Measurements from ENCODE around the gene RAB9A. TPM values are rescaled to one million over a fixed set of nuclear protein-coding genes. Genes with fewer than 3 reads are reported as not detected.

RAB9A gene
- total and polyA plus RNA-seq, 7 experiments from 2014 or later = 10.1 to 22.8 (median 18.3) TPM

DNA sequence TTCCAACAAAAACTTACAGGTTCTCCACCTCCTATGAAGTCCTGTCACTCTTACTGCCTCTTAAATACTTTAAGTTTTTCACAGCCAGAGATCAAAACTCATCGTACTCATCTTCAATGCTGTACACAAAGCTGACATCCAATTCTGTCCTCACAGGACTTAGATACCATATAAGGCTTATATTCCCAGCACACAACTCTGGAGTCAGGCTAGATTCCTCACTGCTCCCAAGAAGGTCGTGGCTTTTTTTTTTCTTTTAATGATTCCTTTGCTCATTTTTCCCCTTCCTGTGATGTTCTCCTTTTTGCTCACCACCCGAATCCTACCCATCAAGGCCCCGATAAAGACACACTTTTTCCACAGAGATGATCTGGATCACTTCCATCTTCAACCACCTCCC lies 44.6 kb downstream of the RAB9A start:
- intact Hi-C loops (cut with micrococcal nuclease) = loop anchor here (10.0 kb wide), 5 partner anchors 779 to 2001 kb away; partner anchors contain the start of genes CA5B (in 1 of the 2), FANCB (in 1 of the 2), MOSPD2 (in 1 of the 2) and PIGA (in 1 of the 2)
- H3K4me1 Mint-ChIP-seq = peaks cover 25 to 71% (median 63%) of the 10 kb centered on the region in 7 donors
- H3K27me3 Mint-ChIP-seq = no peaks in the 10 kb centered on the region

DNA sequence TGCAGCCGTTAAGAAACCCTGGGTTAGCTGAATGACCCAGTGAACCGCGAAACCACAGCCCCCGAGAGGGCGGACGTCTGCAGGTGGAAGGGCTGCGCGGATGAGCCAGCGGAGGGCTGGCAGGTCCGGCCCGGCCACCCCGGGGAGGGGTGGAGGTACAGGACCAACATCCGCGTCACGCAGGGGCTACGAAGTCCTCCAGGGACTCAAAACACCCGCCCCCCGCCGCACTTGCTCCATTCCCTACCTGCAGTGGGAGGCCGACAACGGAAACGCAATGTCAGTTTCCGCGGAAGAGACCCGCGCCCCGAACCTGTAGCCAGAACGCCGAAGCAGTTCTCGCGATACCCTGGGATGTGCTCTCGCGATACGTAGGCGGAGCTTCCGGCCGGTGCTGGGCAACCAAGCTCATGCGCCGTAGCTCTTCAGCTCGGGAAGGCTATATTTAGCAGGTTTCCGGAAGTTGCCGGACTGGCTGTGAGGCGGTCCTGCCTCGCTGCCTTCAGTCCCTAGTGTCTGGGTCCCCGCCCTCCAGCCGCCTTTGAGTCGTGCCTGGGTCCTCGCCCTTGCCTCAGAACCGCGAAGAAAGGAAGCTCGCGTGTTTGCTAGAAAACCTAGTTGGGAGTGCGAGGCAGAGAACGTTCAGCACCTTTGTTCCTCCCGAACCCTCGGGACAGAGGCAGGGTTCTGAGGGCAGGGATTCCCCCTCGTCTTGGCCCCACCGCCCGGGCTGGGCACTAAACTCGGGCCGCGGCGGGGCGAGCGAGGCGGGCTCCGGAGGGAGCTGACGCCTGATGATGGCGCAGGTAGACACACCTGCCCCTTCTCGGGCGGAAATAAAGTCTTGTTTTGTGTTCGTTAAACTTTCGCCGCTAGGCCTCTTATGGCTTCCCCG lies 45.6 kb downstream of the RAB9A start, which contains the start of the genes OFD1 and TRAPPC2:
TSS of gene OFD1 (plus strand) at position 471 of the 895 bp plus-strand sequence. CDS start at position 795, 324 bp downstream.
TSS of gene TRAPPC2 (minus strand) at position 343 of the 895 bp plus-strand sequence. CDS start 14,657 bp downstream, outside the sequence.
- DNase-seq = peak; percentile 76 to 92 (median 87)
- H3K4me1 ChIP-seq (ENCODE audit: control insufficient read depth in 2 of 2, insufficient read depth in 2 of 2, low read length in 2 of 2) = peaks cover 12 to 20% of the 10 kb centered on the region in 2 donors
- ChIA-PET CTCF (interaction anchor here (0.7 to 1.6 kb wide), 4 partner anchors 11 to 296 kb away, joined by 3 to 4 read pairs (median 4); partner anchors contain the start of gene RAB9A), POLR2A (interaction anchor here (0.5 to 4.2 kb wide), 26 partner anchors 8 to 1965 kb away, joined by 3 to 39 read pairs (median 5); partner anchors contain the start of genes GEMIN8, RAB9A and TCEANC)
- H3K27ac ChIP-seq (ENCODE audit: low read depth, low read length) = peak within 1 kb of the TSS; percentile 99
- ATAC-seq = peak; percentile 94
- H3K4me3 Mint-ChIP-seq = peak within 1 kb of the TSS; percentile 82 to 99 (median 94)
- intact Hi-C loops (cut with micrococcal nuclease) = loop anchor here (1.0 to 10.0 kb wide), 17 partner anchors 9 to 2000 kb away; partner anchors contain the start of genes FANCB (in 2 of the 2), GEMIN8 (in 2 of the 2), MOSPD2 (in 2 of the 2) and PIGA (in 2 of the 2)
- peaks cover 21 to 66% (median 58%) of the 10 kb centered on the region in 7 donors for H3K4me1 Mint-ChIP-seq
- H3K27me3 ChIP-seq (ENCODE audit: control insufficient read depth in 2 of 2, insufficient read depth in 2 of 2, low read length in 2 of 2) = no peaks in the 10 kb centered on the region
- no peaks in the 10 kb centered on the region for H3K27me3 Mint-ChIP-seq
- H3K9me3 Mint-ChIP-seq = peaks cover 0 to 16% (median 0%) of the 10 kb centered on the region in 11 donors
- H3K27ac Mint-ChIP-seq = peak within 1 kb of the TSS; percentile 95 to 99 (median 97)
- H3K36me3 Mint-ChIP-seq = peaks cover 0 to 32% (median 18%) of the 10 kb centered on the region in 5 donors
- peaks cover 0 to 6% (median 0%) of the 10 kb centered on the region in 3 experiments for H3K36me3 ChIP-seq (ENCODE audit: control insufficient read depth in 2 of 3, insufficient read depth in 3 of 3, low read length in 3 of 3)
- peak within 1 kb of the TSS; percentile 85 for H3K4me3 ChIP-seq (ENCODE audit: low read length)
- H3K9me3 ChIP-seq (ENCODE audit: control insufficient read depth in 2 of 3, low read length in 3 of 3) = no peaks in the 10 kb centered on the region

More for the DNA sequence above, 44.6 kb downstream of the RAB9A start:
- Mint-ChIP-seq H3K27ac (peak overlapping the region; percentile 95 to 99 (median 97)), H3K9me3 (peaks cover 0 to 21% (median 2%) of the 10 kb centered on the region in 11 donors), H3K36me3 (peaks cover 0 to 39% (median 18%) of the 10 kb centered on the region in 5 donors), H3K4me3 (peak overlapping the region; percentile 82 to 99 (median 94))
- Histone ChIP-seq H3K36me3 (ENCODE audit: control insufficient read depth in 2 of 3, insufficient read depth in 3 of 3, low read length in 3 of 3) (peaks cover 0 to 6% (median 0%) of the 10 kb centered on the region in 3 experiments), H3K4me1 (ENCODE audit: control insufficient read depth in 2 of 2, insufficient read depth in 2 of 2, low read length in 2 of 2) (peaks cover 12 to 20% of the 10 kb centered on the region in 2 donors), H3K4me3 (ENCODE audit: low read length) (peak overlapping the region; percentile 85), H3K27me3 (ENCODE audit: control insufficient read depth in 2 of 2, insufficient read depth in 2 of 2, low read length in 2 of 2) (no peaks in the 10 kb centered on the region), H3K9me3 (ENCODE audit: control insufficient read depth in 2 of 3, low read length in 3 of 3) (no peaks in the 10 kb centered on the region), H3K27ac (ENCODE audit: low read depth, low read length) (peak overlapping the region; percentile 99)
- ChIA-PET POLR2A (interaction anchor here (1.1 to 4.2 kb wide), 9 partner anchors 9 to 45 kb away, joined by 3 to 39 read pairs (median 8); partner anchors contain the start of gene RAB9A), CTCF (interaction anchor here (1.0 to 1.3 kb wide), 2 partner anchors 14 to 297 kb away, joined by 3 to 4 read pairs; no protein-coding TSS in a partner anchor)
- ATAC-seq (no peak), DNase-seq (no peak)

GRCh38 chrX:13741695-13742094 lies 52.8 kb downstream of the RAB9A start:
- H3K27ac ChIP-seq (ENCODE audit: low read depth, low read length) = peak overlapping the region; percentile 48
- DNase-seq (no peak), ATAC-seq (no peak)
- intact Hi-C loops (cut with micrococcal nuclease) = loop anchor here in 1 of 2 donors (2.0 kb wide), 1 partner anchor 235 kb away; no protein-coding TSS in a partner anchor
- Mint-ChIP-seq H3K4me1 (peaks cover 0 to 34% (median 27%) of the 10 kb centered on the region in 7 donors), H3K27me3 (no peaks in the 10 kb centered on the region), H3K36me3 (peaks cover 0 to 23% (median 5%) of the 10 kb centered on the region in 5 donors), H3K27ac (peak overlapping the region; percentile 24 to 91 (median 76)), H3K9me3 (no peaks in the 10 kb centered on the region), H3K4me3 (peak overlapping the region in 5 of 10 donors; percentile 5 to 53 (median 39))
- ChIA-PET CTCF (interaction anchor here (1.1 kb wide), 1 partner anchor 83 kb away, joined by 4 read pairs; no protein-coding TSS in a partner anchor), POLR2A (interaction anchor here (0.7 to 0.8 kb wide), 2 partner anchors 29 to 86 kb away, joined by 4 to 5 read pairs; no protein-coding TSS in a partner anchor)
- H3K4me1 ChIP-seq (ENCODE audit: control insufficient read depth in 2 of 2, insufficient read depth in 2 of 2, low read length in 2 of 2) = peaks cover 0 to 27% of the 10 kb centered on the region in 2 donors
- H3K36me3 ChIP-seq (ENCODE audit: control insufficient read depth in 2 of 3, insufficient read depth in 3 of 3, low read length in 3 of 3) = peaks cover 4 to 19% (median 13%) of the 10 kb centered on the region in 3 experiments
- H3K9me3 ChIP-seq (ENCODE audit: control insufficient read depth in 2 of 3, low read length in 3 of 3) = no peaks in the 10 kb centered on the region
- H3K27me3 ChIP-seq (ENCODE audit: control insufficient read depth in 2 of 2, insufficient read depth in 2 of 2, low read length in 2 of 2) = no peaks in the 10 kb centered on the region
- no peak overlapping the region for H3K4me3 ChIP-seq (ENCODE audit: low read length)

DNA sequence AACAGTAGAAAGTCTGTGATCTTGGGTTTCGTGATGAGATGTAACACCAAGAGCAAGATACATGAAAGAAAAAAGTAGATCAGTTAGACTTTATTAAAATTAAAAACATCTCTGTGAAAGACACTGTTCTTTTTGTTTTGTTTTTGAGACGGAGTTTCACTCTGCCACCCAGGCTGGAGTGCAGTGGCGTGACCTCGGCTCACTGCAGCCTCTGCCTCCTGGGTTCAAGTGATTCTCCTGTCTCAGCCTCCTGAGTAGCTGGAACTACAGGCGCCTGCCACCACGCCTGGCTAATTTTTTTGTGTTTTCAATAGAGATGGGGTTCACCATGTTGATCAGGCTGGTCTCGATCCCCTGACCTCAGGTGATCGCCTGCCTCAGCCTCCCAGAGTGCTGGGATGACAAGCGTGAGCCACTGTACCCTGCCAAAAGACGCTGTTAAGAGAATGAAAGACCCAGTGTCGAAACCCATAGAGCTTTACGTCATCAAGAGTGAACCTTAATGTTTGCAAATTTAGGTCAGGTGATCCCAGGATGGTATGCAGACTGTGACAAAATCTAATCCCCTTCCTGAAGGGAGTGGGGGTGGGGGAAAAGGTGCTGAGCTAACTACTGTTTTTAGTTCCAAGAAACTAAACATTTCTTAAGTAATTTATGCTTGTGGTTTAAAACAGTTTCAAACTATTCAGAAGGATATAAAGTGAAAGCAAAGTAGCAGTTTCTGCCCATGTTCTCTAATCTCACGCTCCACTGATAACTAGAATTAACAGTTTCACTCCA lies 53.7 kb downstream of the RAB9A start:
- Histone ChIP-seq H3K27me3 (ENCODE audit: control insufficient read depth in 2 of 2, insufficient read depth in 2 of 2, low read length in 2 of 2) (no peaks in the 10 kb centered on the region), H3K9me3 (ENCODE audit: control insufficient read depth in 2 of 3, low read length in 3 of 3) (no peaks in the 10 kb centered on the region), H3K4me1 (ENCODE audit: control insufficient read depth in 2 of 2, insufficient read depth in 2 of 2, low read length in 2 of 2) (peaks cover 0 to 22% of the 10 kb centered on the region in 2 donors), H3K36me3 (ENCODE audit: control insufficient read depth in 2 of 3, insufficient read depth in 3 of 3, low read length in 3 of 3) (peaks cover 4 to 27% (median 13%) of the 10 kb centered on the region in 3 experiments), H3K4me3 (ENCODE audit: low read length) (no peak overlapping the region), H3K27ac (ENCODE audit: low read depth, low read length) (peak overlapping the region; percentile 48)
- Mint-ChIP-seq H3K4me3 (peak overlapping the region; percentile 5 to 75 (median 43)), H3K9me3 (no peaks in the 10 kb centered on the region), H3K27me3 (no peaks in the 10 kb centered on the region), H3K36me3 (peaks cover 0 to 28% (median 3%) of the 10 kb centered on the region in 5 donors), H3K4me1 (peaks cover 0 to 34% (median 20%) of the 10 kb centered on the region in 7 donors), H3K27ac (peak overlapping the region; percentile 68 to 91 (median 78))
- intact Hi-C loops (cut with micrococcal nuclease) = loop anchor here in 1 of 2 donors (2.0 kb wide), 1 partner anchor 236 kb away; no protein-coding TSS in a partner anchor
- CTCF ChIA-PET = no interaction called here
- peak in 6 of 9 donors; percentile 14 to 53 (median 28) for DNase-seq
- POLR2A ChIA-PET = interaction anchor here (0.8 to 1.0 kb wide), 2 partner anchors 8 to 28 kb away, joined by 5 read pairs; partner anchors contain the start of genes OFD1 and TRAPPC2
- ATAC-seq = peak; percentile 91

- Histone ChIP-seq H3K9me3 (ENCODE audit: control insufficient read depth in 2 of 3, low read length in 3 of 3) (no peaks in the 10 kb centered on the region), H3K27me3 (ENCODE audit: control insufficient read depth in 2 of 2, insufficient read depth in 2 of 2, low read length in 2 of 2) (no peaks in the 10 kb centered on the region), H3K4me1 (ENCODE audit: control insufficient read depth in 2 of 2, insufficient read depth in 2 of 2, low read length in 2 of 2) (peaks cover 0 to 8% of the 10 kb centered on the region in 2 donors), H3K4me3 (ENCODE audit: low read length) (no peak overlapping the region), H3K36me3 (ENCODE audit: control insufficient read depth in 2 of 3, insufficient read depth in 3 of 3, low read length in 3 of 3) (peaks cover 4 to 46% (median 18%) of the 10 kb centered on the region in 3 experiments), H3K27ac (ENCODE audit: low read depth, low read length) (no peak overlapping the region)
- peaks cover 1 to 29% (median 10%) of the 10 kb centered on the region in 7 donors for H3K4me1 Mint-ChIP-seq
- peak overlapping the region in 4 of 9 donors; percentile 60 to 89 (median 66) for H3K27ac Mint-ChIP-seq
- DNase-seq (peak in 4 of 9 donors; percentile 14 to 28 (median 22)), ATAC-seq (peak; percentile 60)
- ChIA-PET POLR2A (interaction anchor here (0.8 to 2.5 kb wide), 2 partner anchors 12 to 95 kb away, joined by 3 to 18 read pairs; partner anchors contain the start of genes OFD1, TCEANC and TRAPPC2), CTCF (interaction anchor here (0.6 to 1.2 kb wide), 5 partner anchors 25 to 285 kb away, joined by 3 to 4 read pairs (median 4); no protein-coding TSS in a partner anchor)
- peaks cover 0 to 19% (median 5%) of the 10 kb centered on the region in 5 donors for H3K36me3 Mint-ChIP-seq
- no peaks in the 10 kb centered on the region for H3K27me3 Mint-ChIP-seq
- H3K9me3 Mint-ChIP-seq = no peaks in the 10 kb centered on the region
- no peak overlapping the region for H3K4me3 Mint-ChIP-seq
- intact Hi-C loops (cut with micrococcal nuclease) = loop anchor here (1.0 to 2.0 kb wide), 2 partner anchors 13 to 90 kb away; partner anchors contain the start of genes OFD1 (in 1 of the 2) and TRAPPC2 (in 1 of the 2)
Measured at GRCh38 chrX:13747836-13748235, 58.9 kb downstream of the RAB9A start.
